Stimulated activated CD8-positive, alpha-beta memory T cell treated with anti-CD3 and anti-CD28 coated beads, Interleukin-7, amount 100 ng/mL, for 24 hours (primary cell): ENCODE data around the gene EMC6.

ENCODE experiments used
- DNase-seq: peaks from one replicate; pipeline ENCODE4 v3.0.0-alpha.2; 2020; ENCODE audit warnings: low read depth

Gene EMC6

GRCh38 chr17:3656353-3656752 is 12.3 kb upstream of the EMC6 start:
- no peak for DNase-seq

GRCh38 chr17:3656755-3657587 is 11.6 kb upstream of the EMC6 start:
- DNase-seq: no peak

- DNase-seq: no peak
Measured at GRCh38 chr17:3657588-3657869, 11.1 kb upstream of the EMC6 start.

- DNase-seq: no peak
Measured at GRCh38 chr17:3657874-3658783, 10.5 kb upstream of the EMC6 start.

GRCh38 chr17:3658784-3659449 is 9.7 kb upstream of the EMC6 start:
- no peak for DNase-seq

- no peak for DNase-seq
Measured at GRCh38 chr17:3659541-3660111, 9.0 kb upstream of the EMC6 start.

GRCh38 chr17:3660311-3660891 is 8.2 kb upstream of the EMC6 start:
- no peak for DNase-seq

GRCh38 chr17:3663102-3664011 is 5.3 kb upstream of the EMC6 start:
- no peak for DNase-seq

- no peak for DNase-seq
Measured at GRCh38 chr17:3665834-3666233, 2.8 kb upstream of the EMC6 start.

GRCh38 chr17:3666516-3666915 is 2.1 kb upstream of the EMC6 start:
- DNase-seq: no peak

GRCh38 chr17:3667366-3668278 is 990 bp upstream of the EMC6 start:
- no peak for DNase-seq

GRCh38 chr17:3669085-3669347 is 404 bp downstream of the EMC6 start:
- no peak for DNase-seq

- DNase-seq: no peak
Measured at GRCh38 chr17:3669548-3669947, 936 bp downstream of the EMC6 start.

- DNase-seq: no peak
Measured at GRCh38 chr17:3672571-3672970, 4.0 kb downstream of the EMC6 start.

GRCh38 chr17:3675886-3676285 is 7.3 kb downstream of the EMC6 start:
- DNase-seq: no peak

GRCh38 chr17:3678095-3678820 is 9.6 kb downstream of the EMC6 start:
- no peak for DNase-seq

GRCh38 chr17:3678821-3679530 is 10.4 kb downstream of the EMC6 start:
- DNase-seq: no peak

- no peak for DNase-seq
Measured at GRCh38 chr17:3679531-3680126, 11.0 kb downstream of the EMC6 start.
